Measurements from ENCODE around the gene TBC1D1. TPM values are rescaled to one million over a fixed set of nuclear protein-coding genes. Genes with fewer than 3 reads are reported as not detected.

Gene TBC1D1
- total and polyA plus RNA-seq, 2 of the 8 experiments (the other 6 are each of a cell fraction or from before 2014, with no cell fraction given) = 96.9 to 162 TPM

- H2BK5ac ChIP-seq (ENCODE audit: low read depth, low read length) = no peak overlapping the region
- H3K23ac ChIP-seq (ENCODE audit: insufficient read length) = no peak overlapping the region
- H3K4ac ChIP-seq (replicated peaks; ENCODE audit: insufficient read length, low read depth, low read length) = no peak overlapping the region
- H3K36me3 ChIP-seq (ENCODE audit: control insufficient read depth in 2 of 4, insufficient read depth in 4 of 4, low read length in 3 of 4) = peaks cover 0 to 10% (median 2%) of the 10 kb centered on the region in 4 experiments; a peak in 4 of 8 replicates
- H3K56ac ChIP-seq (replicated peaks; ENCODE audit: insufficient read length, low read depth, low read length) = no peak overlapping the region
- no peak overlapping the region for H2BK15ac ChIP-seq (ENCODE audit: low read length)
- TF ChIP-seq SIX5 (IDR thresholded peaks at IDR 0.05; ENCODE audit: low read depth, low read length) = no peak
- no peak for TF ChIP-seq BCL11A (IDR thresholded peaks at IDR 0.05; ENCODE audit: low read depth in 2 of 2, low read length in 2 of 2)
- TF ChIP-seq NANOG (IDR thresholded peaks at IDR 0.05; ENCODE audit: insufficient read depth, low read depth, low read length, poor library complexity, severe bottlenecking) = no peak
- H4K91ac ChIP-seq (replicated peaks; ENCODE audit: insufficient read length, low read length) = no peak overlapping the region
- POLR2A ChIA-PET (ENCODE audit: partially characterized antibody) = interaction anchor here (1.2 kb wide), 1 partner anchor 11 kb away, joined by 3 read pairs; no protein-coding TSS in a partner anchor
- no peaks in the 10 kb centered on the region for H3K79me2 ChIP-seq (ENCODE audit: control insufficient read depth in 1 of 2, insufficient read depth in 2 of 2, low read length in 2 of 2)
- no peaks in the 10 kb centered on the region for H4K20me1 ChIP-seq (replicated peaks in 1 of 2; ENCODE audit: control insufficient read depth in 1 of 2, insufficient read depth in 2 of 2, low read length in 2 of 2)
- no peaks in the 10 kb centered on the region for H3K23me2 ChIP-seq (ENCODE audit: low read depth, low read length)
- H3K27me3 ChIP-seq (replicated peaks in 1 of 4; ENCODE audit: control insufficient read depth in 3 of 4, extremely low read depth in 1 of 4, insufficient read depth in 3 of 4, low read length in 3 of 4) = no peaks in the 10 kb centered on the region
- H3K79me1 ChIP-seq (ENCODE audit: low read depth, low read length) = no peaks in the 10 kb centered on the region
- DNase-seq (ENCODE audit: low read depth in 1 of 2, low spot score in 2 of 2) (no peak), FAIRE-seq (no peak)
- H3K4me3 ChIP-seq (ENCODE audit: extremely low read depth in 1 of 4, insufficient read depth in 2 of 4, low read depth in 3 of 4, low read length in 4 of 4) = no peak overlapping the region
- no peak overlapping the region for H2AK5ac ChIP-seq (ENCODE audit: low read depth, low read length)
- no peaks in the 10 kb centered on the region for H3K9me3 ChIP-seq (ENCODE audit: insufficient read depth in 2 of 2, low read depth in 1 of 2, low read length in 1 of 2)
- H2BK20ac ChIP-seq (ENCODE audit: low read length) = no peak overlapping the region
- no peak overlapping the region for H4K5ac ChIP-seq (ENCODE audit: insufficient read length, low read depth, low read length)
- H3K9ac ChIP-seq (replicated peaks in 1 of 4; ENCODE audit: extremely low read depth in 1 of 4, low read depth in 3 of 4, low read length in 3 of 4) = no peak overlapping the region
- CTCF ChIA-PET (ENCODE audit: partially characterized antibody) = interaction anchor here (0.6 to 1.3 kb wide), 5 partner anchors 8 to 684 kb away, joined by 3 to 4 read pairs (median 3); no protein-coding TSS in a partner anchor
- H3K18ac ChIP-seq (ENCODE audit: extremely low read depth, low read length) = no peak overlapping the region
- H2BK120ac ChIP-seq (replicated peaks; ENCODE audit: low read depth, low read length) = no peak overlapping the region
- H4K8ac ChIP-seq (ENCODE audit: extremely low read depth, insufficient read depth, low read length) = no peak overlapping the region
- H2AFZ ChIP-seq (ENCODE audit: low read length) = no peak overlapping the region
- H2BK12ac ChIP-seq (ENCODE audit: low read depth, low read length) = no peak overlapping the region
- no peak overlapping the region for H3K14ac ChIP-seq (ENCODE audit: insufficient read length)
- 72% methylated on average over 1 of the region's 1 CpG; no CpG with 5 or more reads in 1 of the 2 experiments for WGBS, 2 experiments (ENCODE audit: extremely low coverage in 1 of 2, insufficient coverage in 1 of 2, insufficient read length in 1 of 2, insufficient replicate concordance in 2 of 2, low coverage in 1 of 2, low lambda C conversion rate in 2 of 2, missing lambda C conversion rate in 1 of 2)
- H3K4me1 ChIP-seq (replicated peaks in 1 of 4; ENCODE audit: control insufficient read depth in 3 of 4, insufficient read depth in 4 of 4, low read length in 3 of 4) = no peaks in the 10 kb centered on the region
- no peak overlapping the region for H3K27ac ChIP-seq (ENCODE audit: low read depth, low read length)
- H3K4me2 ChIP-seq (ENCODE audit: insufficient read depth in 1 of 2, low read depth in 2 of 2, low read length in 2 of 2) = no peak overlapping the region
These were observed 253.1 kb downstream of the TBC1D1 start for GRCh38 chr4:38144031-38144430.
